GM12892 (cell line): ENCODE measurements around the gene GLIS1.
"Not testable (repeated sequence)": the region's sequence is repeated elsewhere in the genome, so short reads cannot be mapped to it uniquely, and the experiment has no call there.

Source experiments
- DNase-seq: peaks from one replicate; pipeline ENCODE4 v3.0.0; 2011; ENCODE audit not compliant: insufficient read length
- FAIRE-seq: peaks from 2 replicates; lab custom pipeline; 2011; peaks lifted over from hg19 to GRCh38; lab: Jason Lieb, UNC
- POLR2A ChIP-seq: IDR thresholded peaks from 2 replicates; pipeline ENCODE4 v1.6.1; 2011; ENCODE audit warnings: low read depth, low read length, control low read depth
- POLR2AphosphoS5 ChIP-seq: IDR thresholded peaks from 2 replicates; pipeline ENCODE4 v1.6.1; 2011; ENCODE audit warnings: low read depth, low read length, control low read depth
- TAF1 ChIP-seq: IDR thresholded peaks from 2 replicates; pipeline ENCODE4 v1.6.1; 2011; ENCODE audit warnings: low read depth, mild to moderate bottlenecking, control low read depth, low read length, borderline replicate concordance

Gene GLIS1

DNA sequence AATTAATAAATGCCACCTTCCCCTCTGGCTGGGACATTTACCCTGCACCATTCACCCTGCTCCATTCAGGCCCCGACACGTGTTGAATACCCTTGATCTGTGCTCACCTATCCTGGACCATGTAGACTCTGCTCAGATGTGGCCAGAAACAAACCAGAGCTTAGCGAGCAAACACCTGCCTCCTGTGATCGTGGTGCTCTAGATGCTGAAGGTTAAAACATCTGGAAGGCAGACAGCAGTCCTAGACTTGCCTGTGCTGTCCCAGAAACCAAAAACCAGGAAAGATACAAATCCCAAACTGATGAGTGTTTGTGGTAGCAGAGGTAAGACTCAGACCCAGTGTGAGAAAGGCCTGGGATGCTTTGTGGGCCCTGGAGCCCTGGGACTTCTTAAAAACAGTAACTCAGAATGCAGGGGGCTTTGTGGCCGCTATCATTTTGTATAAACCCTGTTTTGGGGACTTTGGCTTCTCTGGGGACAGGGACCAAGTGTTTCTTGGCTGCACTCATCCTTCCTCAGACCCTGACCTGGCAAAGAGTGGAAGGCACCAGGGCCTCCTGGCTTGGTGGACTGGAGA is 180.1 kb downstream of the GLIS1 start:
- DNase-seq: no peak
- no peak for FAIRE-seq
- TF ChIP-seq TAF1: no peak
- no peak for TF ChIP-seq POLR2AphosphoS5
- no peak for TF ChIP-seq POLR2A

DNA sequence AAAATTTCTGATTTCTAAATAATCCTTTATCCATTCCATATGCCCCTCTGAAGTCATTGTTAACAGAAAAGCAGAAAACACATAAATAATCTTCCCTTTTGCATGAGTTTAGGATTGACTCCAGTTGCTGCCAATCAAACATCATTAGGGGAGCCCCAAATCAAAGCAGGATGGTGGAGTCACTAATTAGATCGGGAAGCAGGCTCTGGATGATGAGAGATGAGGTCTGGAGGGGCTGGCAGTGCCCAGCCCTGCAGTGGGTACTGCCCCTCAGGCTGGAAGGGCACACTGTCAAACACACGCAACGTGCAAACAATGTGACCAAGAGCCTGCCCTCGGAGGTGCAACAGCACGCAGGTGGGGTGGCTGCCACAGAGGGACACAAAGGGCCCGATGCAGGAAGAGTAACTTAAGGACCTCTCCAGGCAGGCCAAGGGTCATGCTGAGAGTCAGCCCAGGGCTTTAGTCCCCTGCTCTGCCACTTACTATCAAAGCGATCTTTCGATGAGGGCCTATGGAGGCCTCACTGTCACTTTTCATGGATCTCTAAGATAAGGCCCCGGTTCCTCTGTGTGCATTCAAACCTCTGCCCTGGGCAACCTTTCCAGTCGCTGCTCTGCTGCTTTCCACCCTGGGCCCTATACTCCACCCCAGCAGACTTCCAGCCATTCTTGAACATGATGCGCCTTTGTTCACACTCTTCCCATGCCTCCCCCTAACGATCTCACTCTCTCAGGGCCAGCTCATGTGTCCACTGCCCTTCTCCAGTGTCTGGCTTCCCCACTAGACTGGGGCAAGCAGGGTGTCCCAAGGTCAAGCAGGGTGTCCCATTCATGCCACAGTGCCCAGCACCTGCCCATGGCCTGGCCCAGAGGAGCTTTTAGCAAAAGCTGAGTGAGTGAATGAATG is 180.9 kb downstream of the GLIS1 start:
- FAIRE-seq: no peak
- DNase-seq: no peak
- TF ChIP-seq POLR2A (no peak), TAF1 (no peak), POLR2AphosphoS5 (no peak)

DNA sequence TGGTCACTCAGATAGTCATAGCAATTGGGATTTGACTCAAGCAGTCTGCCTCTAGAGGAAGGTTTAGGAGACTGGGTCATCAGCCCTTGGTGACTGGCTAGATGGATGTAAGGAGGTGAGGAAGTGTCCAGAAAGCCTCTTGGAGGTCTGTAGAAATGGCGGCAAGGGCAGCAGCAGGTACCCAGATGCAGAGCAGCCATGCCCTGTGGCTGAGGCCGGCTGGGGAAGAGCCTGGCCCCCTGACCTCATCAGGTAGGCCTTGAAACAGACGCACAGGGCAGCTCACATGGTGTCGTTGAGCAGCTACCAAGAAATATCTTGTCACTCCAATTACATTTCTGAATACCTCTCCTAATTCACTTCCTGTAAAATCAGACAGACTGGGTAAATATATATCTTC is 181.6 kb downstream of the GLIS1 start:
- DNase-seq (no peak), FAIRE-seq (no peak)
- TF ChIP-seq TAF1: no peak
- TF ChIP-seq POLR2AphosphoS5: no peak
- no peak for TF ChIP-seq POLR2A

DNA sequence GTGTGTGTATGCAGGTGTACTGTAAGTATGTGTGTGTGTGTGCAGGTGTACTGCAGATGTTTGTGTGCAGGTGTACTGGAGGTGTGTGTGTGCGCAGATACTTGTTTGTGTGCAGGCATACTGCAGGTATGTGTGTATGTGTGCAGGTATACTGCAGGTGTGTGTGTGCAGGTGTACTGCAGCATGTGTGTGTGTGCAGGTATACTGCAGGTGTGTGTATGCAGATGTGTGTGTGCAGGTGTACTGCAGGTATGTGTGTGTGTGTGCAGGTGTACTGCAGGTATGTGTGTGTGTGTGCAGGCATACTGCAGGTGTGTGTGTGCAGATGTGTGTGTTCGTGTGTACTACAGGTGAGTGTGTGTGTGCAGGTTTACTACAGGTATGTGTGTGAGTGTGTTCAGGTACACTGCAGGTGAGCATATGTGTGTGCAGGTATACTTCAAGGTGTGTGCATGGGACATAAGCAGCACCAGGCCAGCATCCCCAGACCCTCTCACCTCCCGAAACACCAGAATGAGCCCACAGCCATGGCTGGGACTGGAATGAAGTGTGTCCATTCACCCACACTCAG is 182.2 kb downstream of the GLIS1 start:
- DNase-seq (no peak), FAIRE-seq (no peak)
- no peak for TF ChIP-seq TAF1
- TF ChIP-seq POLR2A: no peak
- no peak for TF ChIP-seq POLR2AphosphoS5

GRCh38 chr1:53555620-53556326 is 183.2 kb downstream of the GLIS1 start:
- not testable (repeated sequence) for DNase-seq, FAIRE-seq

GRCh38 chr1:53554592-53555305 is 184.2 kb downstream of the GLIS1 start:
- DNase-seq (no peak), FAIRE-seq (no peak)
- TF ChIP-seq POLR2AphosphoS5: no peak
- no peak for TF ChIP-seq POLR2A
- TF ChIP-seq TAF1: no peak

- no peak for DNase-seq
- TF ChIP-seq POLR2A (no peak), TAF1 (no peak), POLR2AphosphoS5 (no peak)
Measured at GRCh38 chr1:53553734-53554509, 185.0 kb downstream of the GLIS1 start.

GRCh38 chr1:53552981-53553733 is 185.8 kb downstream of the GLIS1 start:
- FAIRE-seq: no peak
- DNase-seq: no peak
- no peak for TF ChIP-seq TAF1
- no peak for TF ChIP-seq POLR2AphosphoS5
- TF ChIP-seq POLR2A: no peak

More at GRCh38 chr1:53553734-53554509, 185.0 kb downstream of the GLIS1 start:
- no peak for FAIRE-seq

- FAIRE-seq: no peak
- no peak for TF ChIP-seq POLR2AphosphoS5
- no peak for TF ChIP-seq POLR2A
- no peak for TF ChIP-seq TAF1
- no peak for DNase-seq
Measured at GRCh38 chr1:53552146-53552861, 186.7 kb downstream of the GLIS1 start.
